IMR-90 (cell line): Measurements from ENCODE around the gene SNRPB2.

Source experiments
- BHLHE40 ChIP-seq: fragments of 150-350 bp; IDR thresholded peaks from 2 replicates; pipeline ENCODE4 v1.6.1; 2016; ENCODE audit warnings: mild to moderate bottlenecking, low read depth, low read length
- CEBPB ChIP-seq: IDR thresholded peaks from 2 replicates; pipeline ENCODE4 v1.6.1; 2012; ENCODE audit warnings: low read depth, low read length, improper control_type of control experiment
- CHD1 ChIP-seq: IDR thresholded peaks from 2 replicates; pipeline ENCODE4 v1.6.1; 2012; ENCODE audit warnings: low read depth, low read length, improper control_type of control experiment
- MAFK ChIP-seq: IDR thresholded peaks from 2 replicates; pipeline ENCODE4 v1.6.1; 2012; ENCODE audit warnings: low read depth, low read length, improper control_type of control experiment
- MAZ ChIP-seq: IDR thresholded peaks from 2 replicates; pipeline ENCODE4 v1.6.1; 2012; ENCODE audit warnings: low read depth, mild to moderate bottlenecking, low read length, improper control_type of control experiment, moderate library complexity, borderline replicate concordance
- MXI1 ChIP-seq: IDR thresholded peaks from 2 replicates; pipeline ENCODE4 v1.6.1; 2012; ENCODE audit warnings: low read depth, mild to moderate bottlenecking, low read length, moderate library complexity, borderline replicate concordance
- POLR2A ChIP-seq: IDR thresholded peaks from 2 replicates; pipeline ENCODE4 v1.6.1; 2012; ENCODE audit warnings: mild to moderate bottlenecking, low read depth, low read length
- RAD21 ChIP-seq: IDR thresholded peaks from 2 replicates; pipeline ENCODE4 v1.6.1; 2012; ENCODE audit warnings: low read length, improper control_type of control experiment
- RCOR1 ChIP-seq: IDR thresholded peaks from 2 replicates; pipeline ENCODE4 v1.6.1; 2012; ENCODE audit warnings: mild to moderate bottlenecking, low read length, improper control_type of control experiment; ENCODE audit not compliant: insufficient replicate concordance
- RFX5 ChIP-seq: IDR thresholded peaks from 2 replicates; pipeline ENCODE4 v1.8.0; 2012; ENCODE audit warnings: low read depth, mild to moderate bottlenecking, low read length, moderate library complexity
- SMC3 ChIP-seq: fragments of 150-350 bp; IDR thresholded peaks from 2 replicates; pipeline ENCODE4 v1.6.1; 2016; ENCODE audit warnings: low read depth, mild to moderate bottlenecking, antibody characterized with exemption, low read length, moderate library complexity
- TF ChIP-seq, protein P1 (sequence below): conservative IDR thresholded peaks from 2 replicates; pipeline ENCODE4 v1.5.1; 2012; ENCODE audit warnings: mild to moderate bottlenecking, low read depth, low read length, improper control_type of control experiment

DNA sequence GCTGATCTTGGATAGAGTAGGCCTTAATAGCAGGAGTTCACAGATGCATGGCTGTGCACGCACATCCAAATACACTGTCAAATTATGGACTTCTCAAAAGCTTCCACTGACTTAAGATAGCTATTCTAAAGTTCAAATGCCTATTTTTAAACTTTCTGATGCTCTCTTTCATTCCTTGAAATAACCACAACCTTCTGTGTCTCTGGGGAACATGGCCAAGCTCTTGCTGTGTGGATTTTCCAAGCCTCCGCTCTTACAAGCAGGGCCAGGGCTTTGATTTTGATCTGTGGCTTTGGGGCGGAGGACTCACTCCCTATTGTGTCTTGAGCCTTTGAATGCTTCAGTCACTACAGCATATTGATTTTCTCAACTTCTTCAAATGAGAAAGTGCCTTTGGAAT is 35.7 kb upstream of the SNRPB2 start:
- no peak for TF ChIP-seq POLR2A
- TF ChIP-seq, protein P1, sequence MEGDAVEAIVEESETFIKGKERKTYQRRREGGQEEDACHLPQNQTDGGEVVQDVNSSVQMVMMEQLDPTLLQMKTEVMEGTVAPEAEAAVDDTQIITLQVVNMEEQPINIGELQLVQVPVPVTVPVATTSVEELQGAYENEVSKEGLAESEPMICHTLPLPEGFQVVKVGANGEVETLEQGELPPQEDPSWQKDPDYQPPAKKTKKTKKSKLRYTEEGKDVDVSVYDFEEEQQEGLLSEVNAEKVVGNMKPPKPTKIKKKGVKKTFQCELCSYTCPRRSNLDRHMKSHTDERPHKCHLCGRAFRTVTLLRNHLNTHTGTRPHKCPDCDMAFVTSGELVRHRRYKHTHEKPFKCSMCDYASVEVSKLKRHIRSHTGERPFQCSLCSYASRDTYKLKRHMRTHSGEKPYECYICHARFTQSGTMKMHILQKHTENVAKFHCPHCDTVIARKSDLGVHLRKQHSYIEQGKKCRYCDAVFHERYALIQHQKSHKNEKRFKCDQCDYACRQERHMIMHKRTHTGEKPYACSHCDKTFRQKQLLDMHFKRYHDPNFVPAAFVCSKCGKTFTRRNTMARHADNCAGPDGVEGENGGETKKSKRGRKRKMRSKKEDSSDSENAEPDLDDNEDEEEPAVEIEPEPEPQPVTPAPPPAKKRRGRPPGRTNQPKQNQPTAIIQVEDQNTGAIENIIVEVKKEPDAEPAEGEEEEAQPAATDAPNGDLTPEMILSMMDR, result no peak
- TF ChIP-seq SMC3, result no peak
- no peak for TF ChIP-seq RFX5
- no peak for TF ChIP-seq MAZ
- TF ChIP-seq MXI1, result no peak
- no peak for TF ChIP-seq RCOR1
- no peak for TF ChIP-seq RAD21
- no peak for TF ChIP-seq CHD1
- TF ChIP-seq BHLHE40, result no peak
- no peak for TF ChIP-seq MAFK
- TF ChIP-seq CEBPB, result no peak
